A549 (cell line): Measurements from ENCODE around the gene BRICD5. TPM values are rescaled to one million over a fixed set of nuclear protein-coding genes. Genes with fewer than 3 reads are reported as not detected.

Source experiments
- ATAC-seq, 2 experiments: fragments of 200-7000 bp in 1 of 2; fragments of >200 bp in 1 of 2; cut with Nextera tagmentation in 1 of 2; cut with Tn5 transposase in 1 of 2; 3 replicates each; pipeline versions ENCODE4 v1.8.0 to v1.9.1; 2018 to 2020; ENCODE audit warnings: mild to moderate bottlenecking in 1 of 2, moderate library complexity in 1 of 2
- CTCF ChIA-PET: fragments of 300-600 bp; sonication (Branson Sonifier 250); formaldehyde crosslinking; extraction: SDS; loops from one replicate; lab custom pipeline; 2021; ENCODE audit warnings: antibody characterized with exemption, inconsistent platforms; lab: Yijun Ruan, JAX
- POLR2A ChIA-PET: fragments of 350-600 bp; formaldehyde crosslinking; extraction: SDS; loops from one replicate; lab custom pipeline; 2021; ENCODE audit warnings: antibody characterized with exemption, inconsistent platforms; lab: Yijun Ruan, JAX
- DNase-seq, 2 experiments: peaks; one replicate each; pipeline versions ENCODE4 v3.0.0 to v3.0.0-alpha.2; 2011 to 2016; ENCODE audit warnings: low read depth in 1 of 2, low spot score in 1 of 2
- FAIRE-seq: peaks from 2 replicates; lab custom pipeline; 2011; peaks lifted over from hg19 to GRCh38; lab: Jason Lieb, UNC
- H3K27ac ChIP-seq, 2 experiments: fragments of >200 bp; sonication (Bioruptor Twin); formaldehyde crosslinking; 3 replicates each; pipeline ENCODE4 v1.5.1; 2016 to 2017
- H3K4me1 ChIP-seq: fragments of >200 bp; sonication (Bioruptor Twin); formaldehyde crosslinking; 3 replicates; pipeline ENCODE4 v1.6.1; 2016
- H3K4me2 ChIP-seq: fragments of >200 bp; sonication (Bioruptor Twin); formaldehyde crosslinking; 3 replicates; pipeline ENCODE4 v1.6.1; 2016
- H3K4me3 ChIP-seq: fragments of >200 bp; sonication (Bioruptor Twin); formaldehyde crosslinking; 3 replicates; pipeline ENCODE4 v1.5.1; 2016
- H3K9me3 ChIP-seq: fragments of >200 bp; sonication (Bioruptor Twin); formaldehyde crosslinking; 3 replicates; pipeline ENCODE4 v1.6.1; 2016
- ATOH8 ChIP-seq: fragments of 250-450 bp; sonication (Bioruptor Pico); IDR thresholded peaks from 2 replicates; pipeline ENCODE4 v1.5.0; 2020; ENCODE audit warnings: low read depth, mild to moderate bottlenecking, moderate library complexity
- BHLHE40 ChIP-seq: IDR thresholded peaks from 2 replicates; pipeline ENCODE4 v1.6.1; 2012; ENCODE audit warnings: low read depth, low read length, inconsistent platforms
- CBX2 ChIP-seq: fragments of 200-600 bp; sonication (generic); IDR thresholded peaks from 2 replicates; pipeline ENCODE4 v1.6.1; 2016; ENCODE audit warnings: low read depth, mild to moderate bottlenecking, borderline replicate concordance
- CHD2 ChIP-seq: fragments of 150-350 bp; IDR thresholded peaks from 2 replicates; pipeline ENCODE4 v1.6.1; 2014; ENCODE audit warnings: low read length; ENCODE audit not compliant: partially characterized antibody
- E2F6 ChIP-seq: IDR thresholded peaks from 2 replicates; pipeline ENCODE4 v1.6.1; 2012; ENCODE audit warnings: low read depth, borderline replicate concordance
- FOSL2 ChIP-seq, 2 experiments: fragments of 450-650 bp in 1 of 2; fragments of >200 bp in 1 of 2; sonication (Bioruptor Twin) in 1 of 2; formaldehyde crosslinking; IDR thresholded peaks; 2 replicates each; pipeline versions ENCODE4 v1.5.0 to v1.6.1; 2016 to 2020; ENCODE audit warnings: mild to moderate bottlenecking in 1 of 2, moderate library complexity in 1 of 2
- GATA3 ChIP-seq: IDR thresholded peaks from 2 replicates; pipeline ENCODE4 v1.6.1; 2012; ENCODE audit warnings: borderline replicate concordance
- HMGXB4 ChIP-seq: fragments of 250-450 bp; sonication (Bioruptor Pico); IDR thresholded peaks from 2 replicates; pipeline ENCODE4 v1.5.0; 2021; ENCODE audit warnings: mild to moderate bottlenecking, moderate library complexity, borderline replicate concordance
- HOXA7 ChIP-seq: fragments of 250-450 bp; sonication (Bioruptor Pico); IDR thresholded peaks from 2 replicates; pipeline ENCODE4 v1.5.0; 2020; ENCODE audit warnings: mild to moderate bottlenecking, moderate library complexity
- HOXB13 ChIP-seq: fragments of 250-450 bp; sonication (Bioruptor Pico); IDR thresholded peaks from 2 replicates; pipeline ENCODE4 v1.5.0; 2020; ENCODE audit warnings: low read depth, mild to moderate bottlenecking, moderate library complexity
- JUNB ChIP-seq: fragments of >200 bp; sonication (Bioruptor Twin); formaldehyde crosslinking; IDR thresholded peaks from 2 replicates; pipeline ENCODE4 v1.6.1; 2016
- MAFK ChIP-seq: fragments of 450-650 bp; IDR thresholded peaks from 2 replicates; pipeline ENCODE4 v1.6.1; 2014; ENCODE audit not compliant: partially characterized antibody
- MYC ChIP-seq: IDR thresholded peaks from 2 replicates; pipeline ENCODE4 v1.6.1; 2012; ENCODE audit warnings: mild to moderate bottlenecking, inconsistent platforms, low read length, improper control_type of control experiment, borderline replicate concordance
- PBX3 ChIP-seq: IDR thresholded peaks from 2 replicates; pipeline ENCODE4 v1.6.1; 2012
- POLR2A ChIP-seq: IDR thresholded peaks from 2 replicates; pipeline ENCODE4 v1.6.1; 2012; ENCODE audit warnings: mild to moderate bottlenecking, low read length
- RNF2 ChIP-seq: fragments of 200-600 bp; sonication (generic); IDR thresholded peaks from 2 replicates; pipeline ENCODE4 v1.6.1; 2016; ENCODE audit warnings: low read depth, mild to moderate bottlenecking, antibody characterized with exemption, moderate library complexity, borderline replicate concordance
- SREBF2 ChIP-seq: fragments of 450-650 bp; IDR thresholded peaks from 2 replicates; pipeline ENCODE4 v1.6.1; 2014; ENCODE audit warnings: mild to moderate bottlenecking, moderate library complexity
- TFCP2L1 ChIP-seq: fragments of 250-450 bp; sonication (Bioruptor Pico); IDR thresholded peaks from 2 replicates; pipeline ENCODE4 v1.5.0; 2021; ENCODE audit warnings: mild to moderate bottlenecking
- TP53 ChIP-seq: fragments of 250-450 bp; sonication (Bioruptor Pico); IDR thresholded peaks from 2 replicates; pipeline ENCODE4 v1.5.0; 2021; ENCODE audit warnings: mild to moderate bottlenecking, moderate library complexity
- USF2 ChIP-seq: fragments of 450-650 bp; IDR thresholded peaks from 2 replicates; pipeline ENCODE4 v1.6.1; 2014; ENCODE audit warnings: antibody characterized with exemption
- ZFP36 ChIP-seq: fragments of 450-650 bp; IDR thresholded peaks from 2 replicates; pipeline ENCODE4 v1.6.1; 2014; ENCODE audit warnings: borderline replicate concordance; ENCODE audit not compliant: partially characterized antibody
- ZSCAN20 ChIP-seq: fragments of 250-450 bp; sonication (Bioruptor Pico); IDR thresholded peaks from 2 replicates; pipeline ENCODE4 v1.8.0; 2022; ENCODE audit warnings: mild to moderate bottlenecking, moderate library complexity
- WGBS: methylation state at CpG from one replicate; pipeline ENCODE4 v1.1.6; 2017; ENCODE audit errors: missing lambda C conversion rate; 5-methylcytosine and 5-hydroxymethylcytosine counted together
- polyA plus RNA-seq, 4 experiments: library from polyadenylated mRNA; depleted of rRNA in 3 of 4; stranded (reverse); fragments of >200 nt; fragmentation: RNase III in 1 of 4; extraction: RNeasy Plus Mini Kit Qiagen cat#74134 plus additional on column Dnase treatment in 1 of 4; gene quantifications; 2 replicates in 3 of 4; 3 replicates in 1 of 4; pipeline ENCODE4 v1.2.3, GENCODE V29; 2011 to 2017
- TF ChIP-seq, protein P1 (sequence below): fragments of >200 bp; sonication (Bioruptor Twin); formaldehyde crosslinking; IDR thresholded peaks from 3 replicates; pipeline ENCODE4 v1.6.1; 2016
- TF ChIP-seq, protein P2 (sequence below): fragments of >200 bp; sonication (Bioruptor Twin); formaldehyde crosslinking; IDR thresholded peaks from 3 replicates; pipeline ENCODE4 v1.5.1; 2016

BRICD5 gene
- polyA plus RNA-seq, 2 of the 4 experiments (the other 2 are of a cell fraction), result 2.0 to 9.1 TPM

GRCh38 chr16:2166263-2167067 lies 44.2 kb downstream of the BRICD5 start:
- no peaks in the 10 kb centered on the region; the same call in 2 of the 3 replicates for H3K4me1 ChIP-seq
- DNase-seq (no peak), ATAC-seq (no peak), FAIRE-seq (no peak)
- no peak overlapping the region for H3K4me3 ChIP-seq
- no peak overlapping the region for H3K27ac ChIP-seq
- H3K9me3 ChIP-seq, result no peaks in the 10 kb centered on the region
- POLR2A ChIA-PET, result interaction anchor here (4.0 kb wide), 1 partner anchor 11 kb away, joined by 21 read pairs; the partner anchor contains the start of gene TRAF7
- TF ChIP-seq SREBF2, result no peak
- no peak for TF ChIP-seq HOXB13 (CRISPR knock-in tag)
- TF ChIP-seq TFCP2L1, result no peak
- no peak for TF ChIP-seq ZFP36
- TF ChIP-seq PBX3, result no peak
- TF ChIP-seq E2F6, result no peak
- TF ChIP-seq ATOH8, result no peak
- no peak for TF ChIP-seq HOXA7 (CRISPR knock-in tag)
- TF ChIP-seq CBX2, result no peak
- TF ChIP-seq FOSL2 (IDR thresholded peaks at IDR 0.05), result no peak
- TF ChIP-seq FOSL2 (CRISPR knock-in tag; IDR thresholded peaks at IDR 0.05), result no peak
- TF ChIP-seq POLR2A, result no peak
- TF ChIP-seq MAFK, result no peak
- TF ChIP-seq HMGXB4 (CRISPR knock-in tag), result no peak
- no peak for TF ChIP-seq BHLHE40
- no peak for TF ChIP-seq CHD2
- no peak for TF ChIP-seq MYC
- TF ChIP-seq, protein P1, sequence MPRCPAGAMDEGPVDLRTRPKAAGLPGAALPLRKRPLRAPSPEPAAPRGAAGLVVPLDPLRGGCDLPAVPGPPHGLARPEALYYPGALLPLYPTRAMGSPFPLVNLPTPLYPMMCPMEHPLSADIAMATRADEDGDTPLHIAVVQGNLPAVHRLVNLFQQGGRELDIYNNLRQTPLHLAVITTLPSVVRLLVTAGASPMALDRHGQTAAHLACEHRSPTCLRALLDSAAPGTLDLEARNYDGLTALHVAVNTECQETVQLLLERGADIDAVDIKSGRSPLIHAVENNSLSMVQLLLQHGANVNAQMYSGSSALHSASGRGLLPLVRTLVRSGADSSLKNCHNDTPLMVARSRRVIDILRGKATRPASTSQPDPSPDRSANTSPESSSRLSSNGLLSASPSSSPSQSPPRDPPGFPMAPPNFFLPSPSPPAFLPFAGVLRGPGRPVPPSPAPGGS, result no peak
- TF ChIP-seq TP53 (CRISPR knock-in tag), result no peak
- no peak overlapping the region for H3K4me2 ChIP-seq
- WGBS, result 90% methylated on average over 17 of the region's 17 CpGs
- CTCF ChIA-PET, result interaction anchor here (1.2 to 2.7 kb wide), 2 partner anchors 28 to 349 kb away, joined by 3 to 13 read pairs; no protein-coding TSS in a partner anchor

DNA sequence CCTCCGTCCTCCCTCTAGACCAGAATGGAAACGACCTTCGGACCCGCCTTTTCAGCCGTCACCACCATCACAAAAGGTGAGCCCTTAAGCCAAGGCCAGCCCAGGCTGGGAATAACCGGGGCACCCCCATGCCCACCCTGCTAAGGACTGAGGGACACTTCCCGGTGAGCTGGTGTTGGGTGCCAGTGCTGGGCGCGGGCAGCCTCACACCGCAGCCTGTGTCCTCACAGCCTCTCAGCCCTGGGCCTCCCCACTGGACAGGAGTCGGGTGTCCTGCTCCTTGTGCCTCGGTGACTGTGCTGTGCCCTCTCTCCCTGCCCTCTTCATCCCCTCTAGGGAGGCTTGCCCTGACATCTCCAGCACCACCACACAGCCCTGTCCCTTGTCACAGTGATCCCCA lies 44.8 kb downstream of the BRICD5 start:
- Histone ChIP-seq H3K4me3 (no peak overlapping the region), H3K4me1 (peaks cover 5% of the 10 kb centered on the region; the same call in 2 of the 3 replicates), H3K9me3 (no peaks in the 10 kb centered on the region), H3K4me2 (no peak overlapping the region), H3K27ac (no peak overlapping the region)
- DNase-seq, result no peak
- no peak for TF ChIP-seq JUNB
- no peak for TF ChIP-seq RNF2
- TF ChIP-seq, protein P2, sequence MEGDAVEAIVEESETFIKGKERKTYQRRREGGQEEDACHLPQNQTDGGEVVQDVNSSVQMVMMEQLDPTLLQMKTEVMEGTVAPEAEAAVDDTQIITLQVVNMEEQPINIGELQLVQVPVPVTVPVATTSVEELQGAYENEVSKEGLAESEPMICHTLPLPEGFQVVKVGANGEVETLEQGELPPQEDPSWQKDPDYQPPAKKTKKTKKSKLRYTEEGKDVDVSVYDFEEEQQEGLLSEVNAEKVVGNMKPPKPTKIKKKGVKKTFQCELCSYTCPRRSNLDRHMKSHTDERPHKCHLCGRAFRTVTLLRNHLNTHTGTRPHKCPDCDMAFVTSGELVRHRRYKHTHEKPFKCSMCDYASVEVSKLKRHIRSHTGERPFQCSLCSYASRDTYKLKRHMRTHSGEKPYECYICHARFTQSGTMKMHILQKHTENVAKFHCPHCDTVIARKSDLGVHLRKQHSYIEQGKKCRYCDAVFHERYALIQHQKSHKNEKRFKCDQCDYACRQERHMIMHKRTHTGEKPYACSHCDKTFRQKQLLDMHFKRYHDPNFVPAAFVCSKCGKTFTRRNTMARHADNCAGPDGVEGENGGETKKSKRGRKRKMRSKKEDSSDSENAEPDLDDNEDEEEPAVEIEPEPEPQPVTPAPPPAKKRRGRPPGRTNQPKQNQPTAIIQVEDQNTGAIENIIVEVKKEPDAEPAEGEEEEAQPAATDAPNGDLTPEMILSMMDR, result no peak
- no peak for TF ChIP-seq GATA3
- no peak for TF ChIP-seq USF2
- no peak for TF ChIP-seq ZSCAN20
- no peak for FAIRE-seq
- ChIA-PET CTCF (interaction anchor here (1.2 to 2.7 kb wide), 2 partner anchors 29 to 350 kb away, joined by 3 to 13 read pairs; no protein-coding TSS in a partner anchor), POLR2A (interaction anchor here (4.0 kb wide), 1 partner anchor 11 kb away, joined by 21 read pairs; the partner anchor contains the start of gene TRAF7)
- 95% methylated on average over 7 of the region's 12 CpGs for WGBS
- no peak for ATAC-seq
